Stimulated activated CD8-positive, alpha-beta memory T cell treated with anti-CD3 and anti-CD28 coated beads, Interleukin-4, amount 100 ng/mL, for 48 hours (primary cell): ENCODE results near the gene GSAP.

ENCODE experiments used
- DNase-seq: peaks from one replicate; pipeline ENCODE4 v3.0.0-alpha.2; 2020

GSAP gene

GRCh38 chr7:77321300-77321699, 94.8 kb downstream of the GSAP start:
- DNase-seq: no peak

GRCh38 chr7:77320714-77321113, 95.4 kb downstream of the GSAP start:
- no peak for DNase-seq

GRCh38 chr7:77320137-77320536, 96.0 kb downstream of the GSAP start:
- no peak for DNase-seq

- DNase-seq: no peak
Observed at GRCh38 chr7:77318019-77318418, 98.1 kb downstream of the GSAP start.

GRCh38 chr7:77316219-77316978, 99.8 kb downstream of the GSAP start:
- DNase-seq: no peak

- DNase-seq: no peak
Observed at GRCh38 chr7:77315182-77315591, 101.0 kb downstream of the GSAP start.

- DNase-seq: no peak
Observed at GRCh38 chr7:77313876-77314480, 102.2 kb downstream of the GSAP start.

- no peak for DNase-seq
Observed at GRCh38 chr7:77313085-77313484, 103.1 kb downstream of the GSAP start.

- DNase-seq: no peak
Observed at GRCh38 chr7:77310982-77311381, 105.2 kb downstream of the GSAP start.

- DNase-seq: no peak
Observed at GRCh38 chr7:77309714-77310220, 106.4 kb downstream of the GSAP start.

- DNase-seq: no peak
Observed at GRCh38 chr7:77308792-77309191, 107.4 kb downstream of the GSAP start.

- no peak for DNase-seq
Observed at GRCh38 chr7:77306231-77307067, 109.7 kb downstream of the GSAP start.

GRCh38 chr7:77295549-77295948, 120.6 kb downstream of the GSAP start:
- no peak for DNase-seq

- no peak for DNase-seq
Observed at GRCh38 chr7:77293046-77293445, 123.1 kb downstream of the GSAP start.

GRCh38 chr7:77290425-77290824, 125.7 kb downstream of the GSAP start:
- no peak for DNase-seq

GRCh38 chr7:77289387-77289786, 126.8 kb downstream of the GSAP start:
- DNase-seq: no peak

- no peak for DNase-seq
Observed at GRCh38 chr7:77288676-77289320, 127.4 kb downstream of the GSAP start.

- no peak for DNase-seq
Observed at GRCh38 chr7:77284616-77285015, 131.5 kb downstream of the GSAP start.

- no peak for DNase-seq
Observed at GRCh38 chr7:77284005-77284404, 132.1 kb downstream of the GSAP start.

GRCh38 chr7:77282897-77283296, 133.3 kb downstream of the GSAP start:
- no peak for DNase-seq

GRCh38 chr7:77281780-77282478, 134.2 kb downstream of the GSAP start:
- no peak for DNase-seq

GRCh38 chr7:77276120-77276519, 140.0 kb downstream of the GSAP start:
- DNase-seq: no peak
